Measurements from ENCODE around the gene PHF20.
A peak's percentile ranks its signal among the peaks of the same experiment; 100 is the strongest.
"Not testable (repeated sequence)": the region's sequence is repeated elsewhere in the genome, so short reads cannot be mapped to it uniquely, and the experiment has no call there.

PHF20 gene

DNA sequence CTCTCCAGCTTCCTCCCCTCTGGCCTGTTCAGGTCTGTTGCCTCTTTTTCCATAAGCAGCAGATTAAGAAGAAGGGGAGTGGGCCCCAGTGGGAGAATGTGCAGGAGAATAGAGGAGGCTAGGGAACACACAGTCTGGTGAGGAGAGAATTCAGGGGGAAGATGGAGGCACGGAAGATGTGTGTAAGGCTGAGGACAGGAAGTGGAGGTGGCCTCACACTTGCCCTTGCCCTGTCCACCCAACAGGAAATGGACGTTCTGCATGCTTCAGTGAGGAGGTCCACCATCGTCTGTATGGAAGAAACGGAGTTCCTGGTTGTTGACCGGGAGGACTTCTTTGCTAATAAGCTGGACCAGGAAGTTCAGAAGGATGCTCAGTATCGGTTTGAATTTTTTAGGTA, 212.6 kb downstream of the PHF20 start:
- DNase-seq: no peak

DNA sequence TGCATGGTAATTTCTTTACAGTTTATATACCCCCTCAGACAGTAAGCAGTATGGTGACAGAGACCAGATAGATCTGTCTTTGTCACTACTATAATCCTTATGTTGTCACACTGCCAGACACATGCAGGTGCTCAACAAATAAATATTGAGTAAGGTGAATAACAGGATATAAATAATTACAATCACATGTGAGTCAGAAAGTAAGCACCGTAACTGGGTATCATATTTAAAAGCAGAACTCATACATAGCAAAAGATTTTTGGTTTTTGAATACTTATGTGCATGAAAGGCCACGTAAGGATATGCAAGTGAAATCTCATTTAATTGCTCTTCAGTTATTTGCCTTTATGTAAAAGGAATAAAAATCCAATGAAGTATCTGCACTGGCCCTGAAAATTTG, 214.0 kb downstream of the PHF20 start:
- DNase-seq: no peak

DNA sequence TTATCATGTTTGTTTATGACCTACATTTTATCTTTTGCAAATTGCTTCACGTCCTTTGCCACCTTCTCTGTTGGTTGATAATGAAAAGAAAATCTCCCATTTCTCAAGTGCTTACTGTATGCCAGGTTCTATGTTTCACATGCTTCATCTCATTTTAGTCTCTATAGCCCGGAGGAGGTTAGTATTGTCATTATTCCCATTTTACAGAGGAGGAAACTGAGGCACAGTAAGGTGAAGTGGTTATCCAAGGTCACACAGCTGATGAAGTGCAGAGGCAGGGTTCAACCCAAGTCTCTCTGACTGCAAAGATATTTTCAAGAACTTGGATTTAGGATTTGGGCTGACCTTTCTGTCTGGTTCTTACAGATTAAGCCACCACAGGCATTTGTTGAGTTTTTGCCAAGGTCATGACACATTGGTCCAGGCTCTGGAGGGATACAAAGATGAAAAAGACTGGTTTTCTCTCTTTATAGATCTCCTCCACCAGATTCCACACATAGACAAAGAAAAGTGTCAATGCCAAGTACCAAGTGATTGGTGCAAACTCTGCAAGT, 217.2 kb downstream of the PHF20 start:
- DNase-seq: no peak

DNA sequence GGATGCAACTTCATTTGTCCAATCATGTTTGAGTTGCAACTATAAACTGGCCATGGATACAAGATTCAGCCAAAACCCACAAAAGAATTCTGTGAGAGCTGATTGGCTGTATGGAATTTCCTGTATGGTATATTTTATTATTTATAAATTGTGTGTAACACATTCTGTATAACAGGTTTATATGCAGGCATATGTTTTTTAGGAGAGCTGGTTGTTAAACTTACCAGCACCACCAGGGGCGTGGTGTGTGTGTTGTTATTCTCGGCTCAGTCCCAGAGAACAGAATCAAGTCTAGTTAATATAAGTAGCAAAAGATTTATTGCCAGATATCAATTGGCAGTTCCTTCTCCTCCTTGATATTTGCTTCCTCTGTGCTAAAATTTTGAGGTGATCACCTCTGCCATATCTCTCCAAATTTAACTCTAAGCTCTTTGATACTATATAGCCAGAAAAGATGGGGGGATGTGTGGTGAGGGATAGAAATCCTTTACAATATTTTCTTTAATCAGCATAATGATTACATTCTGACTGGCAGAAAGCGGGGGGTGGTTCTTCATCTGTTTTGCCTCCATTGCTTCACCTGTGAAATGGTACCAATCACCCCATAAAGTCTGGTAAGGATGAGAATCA, 219.4 kb downstream of the PHF20 start:
- DNase-seq: no peak

DNA sequence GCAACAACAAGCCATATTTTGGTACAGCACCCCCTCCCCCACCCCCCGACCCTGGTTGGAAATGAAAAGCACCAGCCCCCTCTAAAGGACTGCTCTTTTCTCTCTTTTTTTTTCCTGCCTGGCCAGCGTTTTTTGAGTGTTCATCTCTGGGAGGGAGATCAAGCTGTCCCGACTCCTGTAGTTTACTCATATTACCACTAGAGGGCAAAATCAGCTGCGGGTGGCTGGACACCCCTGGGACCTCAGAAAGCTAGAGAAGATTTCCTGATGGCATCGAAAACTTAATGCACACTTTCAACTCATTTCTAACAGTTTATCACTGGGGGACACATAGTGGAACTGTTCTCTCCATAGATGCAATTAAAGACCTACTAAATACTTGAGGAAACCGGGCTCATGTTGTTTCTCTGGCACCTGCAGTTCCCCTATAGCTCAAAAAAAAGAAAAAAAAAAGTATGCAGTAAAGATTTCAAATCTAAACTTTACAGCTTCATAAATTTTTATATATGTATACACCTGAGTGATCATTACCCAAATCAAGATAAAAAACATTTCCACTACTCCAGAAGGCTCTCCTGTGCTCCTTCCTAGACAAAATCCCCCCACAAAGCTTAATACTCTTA, 221.0 kb downstream of the PHF20 start:
- DNase-seq: peak; percentile 71

DNA sequence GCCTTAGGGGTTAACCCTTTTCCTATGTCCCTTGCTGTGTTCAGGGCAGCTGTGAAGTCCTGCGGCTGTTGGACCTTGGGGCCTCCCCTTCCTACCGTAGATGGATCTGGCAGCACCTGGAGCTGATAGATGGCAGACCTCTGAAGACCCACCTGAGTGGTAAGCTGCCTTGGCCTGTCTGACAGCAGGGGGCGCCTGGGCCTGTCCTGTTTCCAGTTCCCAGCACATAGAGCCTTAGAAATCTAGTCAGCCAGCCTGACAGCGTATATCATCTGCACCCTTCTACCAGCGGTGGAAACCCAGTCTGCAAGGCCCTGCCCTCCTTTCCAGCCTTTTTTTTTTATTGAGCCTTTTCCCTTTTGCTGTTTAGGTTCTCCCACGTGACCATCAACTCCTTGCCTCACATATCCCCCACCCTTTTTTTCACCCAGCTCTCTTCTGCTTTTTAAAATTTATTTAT, 223.2 kb downstream of the PHF20 start:
- peak; percentile 86 for DNase-seq

DNA sequence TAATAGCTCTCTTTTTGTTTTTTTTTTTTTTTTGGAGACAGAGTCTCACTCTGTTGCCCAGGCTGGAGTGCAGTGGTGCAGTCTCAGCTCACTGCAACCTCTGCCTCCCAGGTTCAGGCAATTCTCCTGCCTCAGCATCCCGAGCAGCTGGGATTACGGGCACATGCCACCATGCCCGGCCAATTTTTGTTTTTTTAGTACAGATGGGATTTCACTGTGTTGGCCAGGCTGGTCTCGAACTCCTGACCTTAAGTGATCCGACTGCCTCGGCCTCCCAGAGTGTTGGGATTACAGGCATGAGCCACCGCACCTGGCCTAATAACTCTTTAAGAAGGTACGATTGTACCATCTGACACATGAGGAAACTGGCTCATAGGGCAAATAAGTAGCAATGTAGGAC, 224.7 kb downstream of the PHF20 start:
- not testable (repeated sequence) for DNase-seq
